Left ventricle myocardium inferior (tissue), 1 donor: Measurements from ENCODE around the gene CCDC158. TPM values are rescaled to one million over a fixed set of nuclear protein-coding genes. Genes with fewer than 3 reads are reported as not detected.

Experiments used
- DNase-seq: peaks from one replicate; pipeline ENCODE4 v3.0.0-alpha.2; 2020
- H3K27ac ChIP-seq: fragments of 200-600 bp; replicated peaks from 2 replicates; pipeline ENCODE4 v1.8.0; 2021
- H3K27me3 ChIP-seq: fragments of 200-600 bp; 2 replicates; pipeline ENCODE4 v1.8.0; 2021; ENCODE audit warnings: low read depth
- H3K36me3 ChIP-seq: fragments of 200-600 bp; 2 replicates; pipeline ENCODE4 v1.8.0; 2021
- H3K4me1 ChIP-seq: fragments of 200-600 bp; 2 replicates; pipeline ENCODE4 v1.8.0; 2021
- H3K4me3 ChIP-seq: fragments of 200-600 bp; 2 replicates; pipeline ENCODE4 v1.8.0; 2021; ENCODE audit warnings: mild to moderate bottlenecking, moderate library complexity
- H3K9me3 ChIP-seq: fragments of 200-600 bp; replicated peaks from 2 replicates; pipeline ENCODE4 v1.8.0; 2021
- intact Hi-C: fragments of 100-400 bp; cut with micrococcal nuclease; formaldehyde crosslinking; loops from one replicate; pipeline ENCODE4 v1.11.0; 2022
- total RNA-seq: library from RNA; stranded (reverse); fragmentation: NEBNext Ultra II Directional; extraction: Animal tissue kit (Norgen Biotek cat#: 25700); gene quantifications from one replicate; pipeline ENCODE4 v1.2.1, GENCODE V29; 2021
- TF ChIP-seq, protein P1 (sequence below): fragments of 200-600 bp; IDR thresholded peaks from 2 replicates; pipeline ENCODE4 v1.8.0; 2021; ENCODE audit warnings: antibody characterized with exemption, mild to moderate bottlenecking, borderline replicate concordance
- donor health status: DM: no; HTN: yes; CAD: no; lungs with severe emphysema.

The CCDC158 gene
- total RNA-seq, 1 donor from 2014 or later, result 0.11 TPM

DNA sequence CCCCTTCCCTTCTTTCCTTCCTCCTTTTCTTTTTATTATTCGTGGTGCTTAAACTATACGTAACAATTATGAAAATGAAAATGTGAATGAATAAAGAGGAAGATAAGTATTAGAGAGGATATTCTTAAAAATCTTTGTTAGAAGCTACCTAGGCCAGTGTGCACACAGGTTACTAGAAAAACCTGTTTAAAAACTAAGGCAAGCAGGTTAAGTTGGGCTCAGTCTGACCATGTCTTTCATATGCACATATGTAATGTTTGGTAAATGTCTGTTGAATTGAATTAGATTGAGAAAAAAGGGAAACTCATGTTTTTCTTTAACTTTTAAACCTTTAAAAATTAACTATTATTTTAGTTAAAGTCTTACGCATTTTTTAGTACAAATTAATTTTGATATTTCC is 21.9 kb upstream of the CCDC158 start:
- H3K27ac ChIP-seq, result no peak overlapping the region
- H3K27me3 ChIP-seq, result peaks cover 17% of the 10 kb centered on the region
- TF ChIP-seq, protein P1, sequence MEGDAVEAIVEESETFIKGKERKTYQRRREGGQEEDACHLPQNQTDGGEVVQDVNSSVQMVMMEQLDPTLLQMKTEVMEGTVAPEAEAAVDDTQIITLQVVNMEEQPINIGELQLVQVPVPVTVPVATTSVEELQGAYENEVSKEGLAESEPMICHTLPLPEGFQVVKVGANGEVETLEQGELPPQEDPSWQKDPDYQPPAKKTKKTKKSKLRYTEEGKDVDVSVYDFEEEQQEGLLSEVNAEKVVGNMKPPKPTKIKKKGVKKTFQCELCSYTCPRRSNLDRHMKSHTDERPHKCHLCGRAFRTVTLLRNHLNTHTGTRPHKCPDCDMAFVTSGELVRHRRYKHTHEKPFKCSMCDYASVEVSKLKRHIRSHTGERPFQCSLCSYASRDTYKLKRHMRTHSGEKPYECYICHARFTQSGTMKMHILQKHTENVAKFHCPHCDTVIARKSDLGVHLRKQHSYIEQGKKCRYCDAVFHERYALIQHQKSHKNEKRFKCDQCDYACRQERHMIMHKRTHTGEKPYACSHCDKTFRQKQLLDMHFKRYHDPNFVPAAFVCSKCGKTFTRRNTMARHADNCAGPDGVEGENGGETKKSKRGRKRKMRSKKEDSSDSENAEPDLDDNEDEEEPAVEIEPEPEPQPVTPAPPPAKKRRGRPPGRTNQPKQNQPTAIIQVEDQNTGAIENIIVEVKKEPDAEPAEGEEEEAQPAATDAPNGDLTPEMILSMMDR, result no peak
- H3K4me1 ChIP-seq, result no peaks in the 10 kb centered on the region
- DNase-seq, result no peak
- no peak overlapping the region for H3K4me3 ChIP-seq
- intact Hi-C loops, result no loop called here
- no peaks in the 10 kb centered on the region for H3K9me3 ChIP-seq
- H3K36me3 ChIP-seq, result no peaks in the 10 kb centered on the region

DNA sequence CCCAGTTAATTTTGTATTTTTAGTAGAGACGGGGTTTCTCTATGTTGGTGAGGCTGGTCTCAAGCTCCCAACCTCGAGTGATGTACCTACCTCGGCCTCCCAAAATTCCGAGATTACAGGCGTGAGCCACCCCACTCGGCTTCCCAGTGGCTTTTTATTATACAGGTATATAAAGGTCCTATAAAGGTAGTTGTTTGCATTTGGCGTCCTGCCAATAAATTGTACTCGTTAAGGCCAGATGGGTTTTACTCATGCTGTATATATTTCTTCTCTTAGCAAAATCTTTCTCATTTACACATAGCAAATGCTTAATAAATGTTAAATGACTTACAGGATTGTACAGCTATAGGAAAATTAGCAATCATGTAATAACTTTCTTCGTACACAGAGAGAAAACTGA is 20.9 kb upstream of the CCDC158 start:
- no peaks in the 10 kb centered on the region for H3K9me3 ChIP-seq
- no peaks in the 10 kb centered on the region for H3K36me3 ChIP-seq
- TF ChIP-seq, protein P1, result no peak
- H3K4me3 ChIP-seq, result no peak overlapping the region
- DNase-seq, result no peak
- intact Hi-C loops, result no loop called here
- H3K4me1 ChIP-seq, result no peaks in the 10 kb centered on the region
- H3K27ac ChIP-seq, result no peak overlapping the region
- peaks cover 26% of the 10 kb centered on the region for H3K27me3 ChIP-seq

DNA sequence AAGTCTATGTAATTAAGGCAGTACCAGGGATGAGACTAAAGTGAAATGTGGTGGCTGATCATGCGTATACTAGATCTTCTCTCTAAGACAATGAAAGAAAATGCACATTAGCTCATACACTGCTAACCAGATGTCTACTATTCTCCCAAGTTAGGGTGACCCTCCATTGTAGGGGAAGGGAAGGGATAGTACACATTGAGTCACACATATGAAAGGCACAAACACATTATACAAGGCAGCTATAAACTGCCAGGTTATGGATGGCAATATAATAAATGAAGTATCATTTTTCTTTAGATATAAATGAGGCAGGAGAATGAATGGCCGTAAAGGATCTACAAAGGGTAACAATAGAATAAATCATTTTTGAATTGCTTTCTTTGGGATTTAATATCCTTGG is 18.6 kb upstream of the CCDC158 start:
- intact Hi-C loops, result no loop called here
- Histone ChIP-seq H3K4me3 (no peak overlapping the region), H3K4me1 (peaks cover 12% of the 10 kb centered on the region), H3K27me3 (peaks cover 45% of the 10 kb centered on the region), H3K36me3 (no peaks in the 10 kb centered on the region), H3K9me3 (no peaks in the 10 kb centered on the region), H3K27ac (no peak overlapping the region)
- no peak for DNase-seq
- TF ChIP-seq, protein P1, result no peak

DNA sequence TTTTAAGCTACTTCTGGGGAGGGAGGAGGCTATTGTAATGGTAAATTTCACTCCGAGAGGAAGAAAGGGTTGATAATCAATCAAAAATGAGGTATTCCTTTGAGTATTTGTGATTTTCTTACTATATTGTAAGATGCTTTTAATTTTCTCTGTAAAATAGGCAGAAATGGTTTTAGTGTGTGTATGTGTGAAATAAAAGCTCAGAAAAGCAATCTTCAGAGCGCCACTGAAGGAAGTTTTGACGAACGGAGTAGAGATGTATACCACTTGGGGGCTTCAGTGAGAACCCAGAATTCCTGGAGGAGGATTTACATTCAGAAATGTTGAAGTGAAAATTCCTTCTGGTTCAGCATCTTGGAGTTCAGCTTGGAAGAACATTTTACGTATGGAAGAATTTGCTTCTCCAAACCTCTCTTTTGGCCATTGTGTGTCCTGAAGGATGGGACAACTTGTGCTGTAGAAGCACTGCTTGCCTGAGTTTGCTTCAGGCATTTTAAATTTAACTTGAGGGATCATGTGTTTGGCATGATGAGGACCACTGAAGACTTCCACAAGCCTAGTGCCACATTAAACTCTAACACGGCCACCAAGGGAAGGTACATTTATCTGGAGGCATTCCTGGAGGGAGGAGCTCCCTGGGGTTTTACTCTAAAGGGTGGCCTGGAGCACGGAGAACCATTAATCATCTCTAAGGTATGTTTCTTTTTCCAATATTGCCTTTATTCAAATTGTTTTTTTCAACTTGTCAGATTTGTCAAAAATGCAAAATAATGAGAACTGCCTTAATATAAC is 14.8 kb upstream of the CCDC158 start:
- intact Hi-C loops, result no loop called here
- H3K4me1 ChIP-seq, result peaks cover 12% of the 10 kb centered on the region
- no peaks in the 10 kb centered on the region for H3K9me3 ChIP-seq
- H3K27ac ChIP-seq, result peak overlapping the region; percentile 28
- DNase-seq, result no peak
- H3K4me3 ChIP-seq, result peak overlapping the region; percentile 49
- H3K27me3 ChIP-seq, result peaks cover 41% of the 10 kb centered on the region
- TF ChIP-seq, protein P1, result no peak
- H3K36me3 ChIP-seq, result no peaks in the 10 kb centered on the region

DNA sequence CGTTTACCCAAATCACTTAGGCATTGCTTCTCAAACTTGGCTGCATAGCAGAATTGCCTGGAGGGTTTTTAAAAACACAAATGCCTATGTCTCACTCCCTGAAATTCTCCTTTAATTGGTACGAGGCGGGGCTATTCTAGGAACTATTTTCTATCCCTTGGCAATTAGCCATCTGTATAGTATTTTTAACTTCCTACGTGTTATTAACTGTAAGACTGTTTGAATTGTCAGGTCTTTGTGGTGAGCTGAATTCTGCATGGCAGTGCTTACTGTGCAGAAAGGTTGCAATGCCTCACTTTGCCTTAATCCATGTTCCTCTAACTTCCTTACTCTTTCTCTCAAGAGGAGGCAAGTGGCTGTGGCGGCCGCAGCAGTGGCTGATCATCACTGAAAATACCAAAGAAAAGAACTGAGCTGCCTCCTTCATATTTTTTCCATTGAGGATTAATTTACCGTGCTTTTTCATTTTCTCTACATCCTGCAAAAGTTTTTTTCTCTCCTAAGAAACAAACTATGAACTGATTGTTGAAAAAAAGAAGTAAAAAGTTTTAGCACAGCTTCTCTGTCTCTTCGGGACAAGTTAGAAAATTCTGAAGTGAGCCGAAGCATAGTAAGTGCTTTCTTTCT is 14.1 kb upstream of the CCDC158 start, which contains the start of gene SHROOM3:
Gene SHROOM3 (plus strand): TSS at position 329 of the 627 bp plus-strand sequence. CDS start 824 bp downstream, outside the sequence.
- intact Hi-C loops, result loop anchor here (5.0 kb wide), 1 partner anchor 72 kb away; no protein-coding TSS in a partner anchor
- Histone ChIP-seq H3K4me1 (peaks cover 12% of the 10 kb centered on the region), H3K9me3 (no peaks in the 10 kb centered on the region), H3K36me3 (no peaks in the 10 kb centered on the region), H3K27ac (peak within 1 kb of the TSS; percentile 28), H3K27me3 (peaks cover 41% of the 10 kb centered on the region), H3K4me3 (peak within 1 kb of the TSS; percentile 49)
- DNase-seq, result no peak
- TF ChIP-seq, protein P1, result no peak
